GM23338 (cell line): Measurements from ENCODE around the gene ARID3B. TPM values are rescaled to one million over a fixed set of nuclear protein-coding genes. Genes with fewer than 3 reads are reported as not detected.
A peak's percentile ranks its signal among the peaks of the same experiment; 100 is the strongest.

Experiments used
- ATAC-seq: fragments of 200-7000 bp; cut with Tn5 transposase; 3 replicates; pipeline ENCODE4 v1.9.1; 2020
- DNase-seq: peaks from one replicate; pipeline ENCODE4 v3.0.0-alpha.2; 2015; ENCODE audit warnings: low spot score
- H2AFZ ChIP-seq: fragments of 200-600 bp; sonication (generic); 2 replicates; pipeline ENCODE4 v1.8.0; 2016; ENCODE audit warnings: antibody characterized with exemption, mild to moderate bottlenecking, moderate library complexity
- H3F3A ChIP-seq: fragments of 200-600 bp; sonication (generic); replicated peaks from 2 replicates; pipeline ENCODE4 v1.8.0; 2017; ENCODE audit warnings: antibody characterized with exemption, mixed run types, low read depth
- H3K27ac ChIP-seq: fragments of 200-600 bp; sonication (generic); 2 replicates; pipeline ENCODE4 v1.6.1; 2016; ENCODE audit warnings: low read depth
- H3K27me3 ChIP-seq: fragments of 200-600 bp; sonication (generic); 2 replicates; pipeline ENCODE4 v1.8.0; 2016; ENCODE audit warnings: mild to moderate bottlenecking, mixed run types, moderate library complexity; ENCODE audit not compliant: insufficient read depth
- H3K36me3 ChIP-seq: fragments of 200-600 bp; sonication (generic); 2 replicates; pipeline ENCODE4 v1.8.0; 2016; ENCODE audit warnings: mild to moderate bottlenecking; ENCODE audit not compliant: insufficient read depth
- H3K4me1 ChIP-seq: fragments of 200-600 bp; sonication (generic); 2 replicates; pipeline ENCODE4 v1.8.0; 2016; ENCODE audit warnings: mild to moderate bottlenecking, moderate library complexity; ENCODE audit not compliant: insufficient read depth
- H3K4me2 ChIP-seq: fragments of 200-600 bp; sonication (generic); 2 replicates; pipeline ENCODE4 v1.7.1; 2017; ENCODE audit warnings: mixed run types
- H3K4me3 ChIP-seq: fragments of 200-600 bp; sonication (generic); 2 replicates; pipeline ENCODE4 v1.6.1; 2016; ENCODE audit warnings: mixed run types
- H3K79me2 ChIP-seq: fragments of 200-600 bp; sonication (generic); replicated peaks from 2 replicates; pipeline ENCODE4 v1.8.0; 2017; ENCODE audit warnings: mild to moderate bottlenecking; ENCODE audit not compliant: insufficient read depth
- H3K9me2 ChIP-seq: fragments of 200-600 bp; sonication (generic); 2 replicates; pipeline ENCODE4 v1.8.0; 2017; ENCODE audit not compliant: insufficient read depth
- H4K20me1 ChIP-seq: fragments of 200-600 bp; sonication (generic); replicated peaks from 2 replicates; pipeline ENCODE4 v1.8.0; 2017; ENCODE audit warnings: mild to moderate bottlenecking; ENCODE audit not compliant: insufficient read depth
- H3K27ac Mint-ChIP-seq: 2 replicates; pipeline ENCODE4 v1.8.0; 2020; ENCODE audit warnings: inconsistent platforms, mild to moderate bottlenecking, moderate library complexity, mixed read lengths
- H3K27me3 Mint-ChIP-seq: 3 replicates; pipeline ENCODE4 v1.8.0; 2022; ENCODE audit warnings: low read depth, mild to moderate bottlenecking, moderate library complexity, mixed read lengths, inconsistent platforms; ENCODE audit not compliant: insufficient read depth, poor library complexity
- H3K36me3 Mint-ChIP-seq: 3 replicates; pipeline ENCODE4 v1.8.0; 2021; ENCODE audit warnings: low read depth, mild to moderate bottlenecking, inconsistent platforms, moderate library complexity, mixed read lengths
- H3K4me1 Mint-ChIP-seq: 3 replicates; pipeline ENCODE4 v1.8.0; 2020; ENCODE audit warnings: mild to moderate bottlenecking, inconsistent platforms, mixed read lengths
- H3K4me3 Mint-ChIP-seq: 3 replicates; pipeline ENCODE4 v1.8.0; 2021; ENCODE audit warnings: moderate library complexity, mild to moderate bottlenecking, inconsistent platforms, mixed read lengths
- H3K9me3 Mint-ChIP-seq: 3 replicates; pipeline ENCODE4 v1.8.0; 2020; ENCODE audit warnings: moderate library complexity, mild to moderate bottlenecking, inconsistent platforms, mixed read lengths
- CREB1 ChIP-seq: fragments of 250-450 bp; sonication (Bioruptor Pico); IDR thresholded peaks from 2 replicates; pipeline ENCODE4 v1.5.0; 2020; ENCODE audit warnings: low read depth, mild to moderate bottlenecking, moderate library complexity
- ETS1 ChIP-seq: IDR thresholded peaks from 2 replicates; pipeline ENCODE4 v1.6.1; 2016; ENCODE audit warnings: antibody characterized with exemption
- EZH2 ChIP-seq: fragments of 200-600 bp; sonication (generic); IDR thresholded peaks from one replicate; pipeline ENCODE4 v1.8.0; 2017; ENCODE audit warnings: antibody characterized with exemption, mild to moderate bottlenecking, low read depth; ENCODE audit not compliant: unreplicated experiment
- EZH2phosphoT487 ChIP-seq: fragments of 200-600 bp; sonication (generic); IDR thresholded peaks from one replicate; pipeline ENCODE4 v1.8.1; 2018; ENCODE audit warnings: antibody characterized with exemption; ENCODE audit not compliant: unreplicated experiment
- JUNB ChIP-seq: IDR thresholded peaks from one replicate; pipeline ENCODE4 v1.6.1; 2016; ENCODE audit warnings: antibody characterized with exemption; ENCODE audit not compliant: unreplicated experiment
- NANOG ChIP-seq: IDR thresholded peaks from 2 replicates; pipeline ENCODE4 v1.6.1; 2016; ENCODE audit warnings: antibody characterized with exemption, borderline replicate concordance
- POLR2AphosphoS5 ChIP-seq: IDR thresholded peaks from 2 replicates; pipeline ENCODE4 v1.6.1; 2016; ENCODE audit warnings: antibody characterized with exemption, low read depth
- REST ChIP-seq: IDR thresholded peaks from one replicate; pipeline ENCODE4 v1.6.1; 2018; ENCODE audit warnings: antibody characterized with exemption; ENCODE audit not compliant: unreplicated experiment
- ZNF114 ChIP-seq: fragments of 250-450 bp; sonication (Bioruptor Pico); IDR thresholded peaks from 2 replicates; pipeline ENCODE4 v1.5.0; 2020; ENCODE audit warnings: mild to moderate bottlenecking, moderate library complexity
- ZNF331 ChIP-seq: fragments of 250-450 bp; sonication (Bioruptor Pico); IDR thresholded peaks from 2 replicates; pipeline ENCODE4 v1.5.0; 2020; ENCODE audit warnings: low read depth, mild to moderate bottlenecking, moderate library complexity
- ZNF462 ChIP-seq: fragments of 250-450 bp; sonication (Bioruptor Pico); IDR thresholded peaks from 2 replicates; pipeline ENCODE4 v1.5.0; 2020; ENCODE audit warnings: mild to moderate bottlenecking, moderate library complexity
- polyA plus RNA-seq: library from polyadenylated mRNA; unstranded; fragments of >200 nt; fragmentation: Nextera tagmentation; extraction: Ambion mirVana; gene quantifications from 2 replicates; pipeline ENCODE4 v1.2.1, GENCODE V29; 2016
- total RNA-seq: library from RNA; depleted of rRNA; stranded (reverse); fragments of >200 nt; shearing (Covaris generic); gene quantifications from 2 replicates; pipeline ENCODE4 v1.2.3, GENCODE V29; 2014

The ARID3B gene
- total and polyA plus RNA-seq, 2 experiments from 2014 or later: 65.5 to 147 TPM

GRCh38 chr15:74548241-74548640, 7.2 kb downstream of the ARID3B start (continued):
- TF ChIP-seq REST (no peak), ZNF331 (no peak), POLR2AphosphoS5 (no peak), EZH2phosphoT487 (no peak), EZH2 (no peak), CREB1 (CRISPR knock-in tag) (no peak), JUNB (no peak), NANOG (no peak)

GRCh38 chr15:74549816-74550215, 8.8 kb downstream of the ARID3B start:
- no peak for ATAC-seq
- no peaks in the 10 kb centered on the region for H3K9me3 Mint-ChIP-seq
- Histone ChIP-seq H3K27ac (peak overlapping the region; percentile 32; the same call in 1 of the 2 replicates), H3K4me1 (peaks cover 21% of the 10 kb centered on the region; the same call in 1 of the 2 replicates), H3K4me3 (no peak overlapping the region), H3K36me3 (peaks cover 57% of the 10 kb centered on the region), H3K79me2 (peaks cover 100% of the 10 kb centered on the region), H2AFZ (no peak overlapping the region), H4K20me1 (peaks cover 83% of the 10 kb centered on the region), H3K4me2 (no peak overlapping the region), H3F3A (peaks cover 17% of the 10 kb centered on the region; the same call in 1 of the 2 replicates), H3K9me2 (no peaks in the 10 kb centered on the region), H3K27me3 (no peaks in the 10 kb centered on the region)
- peaks cover 74% of the 10 kb centered on the region for H3K36me3 Mint-ChIP-seq
- H3K4me1 Mint-ChIP-seq: peaks cover 25% of the 10 kb centered on the region
- no peak overlapping the region for H3K4me3 Mint-ChIP-seq
- no peak for DNase-seq
- peaks cover 6% of the 10 kb centered on the region for H3K27me3 Mint-ChIP-seq
- TF ChIP-seq CREB1 (CRISPR knock-in tag) (no peak), POLR2AphosphoS5 (no peak), EZH2phosphoT487 (no peak), ZNF114 (no peak), EZH2 (no peak), JUNB (no peak), ETS1 (no peak), ZNF462 (CRISPR knock-in tag) (no peak), NANOG (no peak)
- no peak overlapping the region for H3K27ac Mint-ChIP-seq
